HG02852 (cell line): Measurements from ENCODE around the gene TRAPPC10.

Experiments used
- ATAC-seq: cut with Tn5 transposase; IDR thresholded peaks from one replicate; pipeline ENCODE4 v1.9.1; 2021; ENCODE audit warnings: mild to moderate bottlenecking, moderate library complexity; ENCODE audit not compliant: unreplicated experiment

The TRAPPC10 gene

DNA sequence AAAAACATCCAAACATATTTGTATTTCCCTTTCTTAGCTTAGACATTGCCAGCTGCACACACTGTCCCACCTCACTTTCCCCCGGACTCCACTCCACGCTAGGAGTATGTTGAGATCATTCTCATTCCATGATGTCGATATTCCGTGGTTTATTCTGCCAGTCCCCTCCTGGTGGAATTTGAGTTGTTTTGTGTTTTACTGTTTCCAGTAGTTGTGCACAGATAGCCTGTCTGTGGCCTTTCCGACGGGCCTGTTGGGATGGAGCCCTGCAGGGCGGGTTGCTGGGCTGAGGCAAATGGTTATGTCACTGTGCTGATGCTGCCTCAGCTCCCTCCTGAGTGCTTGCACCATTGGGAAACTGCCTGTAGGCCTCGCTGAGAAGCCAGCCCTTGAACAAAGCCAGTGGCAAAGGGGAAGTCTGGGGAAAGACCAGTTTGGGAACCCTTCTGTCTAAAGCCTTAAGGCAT lies 12.8 kb downstream of the TRAPPC10 start:
- ATAC-seq, result no peak

DNA sequence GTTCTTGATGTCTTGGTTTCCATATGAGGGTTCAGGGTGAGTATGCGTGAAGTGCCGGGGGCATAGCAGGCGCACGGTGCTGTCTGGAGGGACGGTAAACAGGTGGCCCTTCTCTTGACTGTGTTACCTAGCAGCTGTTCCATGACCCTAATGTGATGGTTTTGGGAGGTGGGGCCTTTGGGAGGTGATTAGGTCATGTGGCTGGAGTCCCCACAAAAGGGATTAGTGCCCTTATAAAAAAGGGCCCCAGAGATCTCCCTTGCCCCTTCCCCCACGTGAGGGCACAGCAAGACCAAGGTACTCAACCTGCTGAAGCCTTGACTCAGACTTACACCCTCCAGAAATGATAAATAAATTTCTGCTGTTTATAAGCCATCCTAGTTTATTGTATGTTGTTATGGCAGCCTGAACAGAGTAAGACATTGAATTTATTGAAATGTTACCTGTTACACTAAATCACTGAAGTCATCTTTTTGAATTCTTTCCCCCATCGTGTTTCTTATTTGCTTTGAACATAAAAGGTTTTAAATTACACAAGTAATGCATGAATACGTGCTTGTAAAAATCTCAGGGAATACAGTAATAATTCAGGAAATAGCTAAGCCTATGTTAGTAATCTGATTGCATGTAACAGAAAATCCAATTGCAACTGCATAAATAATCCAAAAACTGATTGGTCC lies 15.6 kb downstream of the TRAPPC10 start:
- ATAC-seq, result no peak

DNA sequence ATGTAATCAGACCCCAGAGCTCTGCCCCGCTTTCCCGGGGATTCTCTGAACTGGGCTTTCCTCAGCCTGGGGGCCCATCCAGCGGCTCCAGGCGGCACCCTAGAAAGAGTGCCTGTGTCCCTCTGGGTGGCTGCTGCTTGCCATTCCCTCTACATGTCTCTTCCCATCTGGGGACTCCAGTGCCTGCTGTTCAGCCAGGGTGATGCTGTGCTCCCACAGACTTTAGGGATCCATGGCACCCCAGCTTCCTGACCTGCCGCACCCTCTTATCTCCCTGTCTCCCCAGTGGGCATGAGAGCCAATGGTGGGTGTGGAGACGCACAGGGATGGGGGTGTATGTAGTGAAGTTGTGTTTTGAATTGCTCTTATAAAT lies 16.2 kb downstream of the TRAPPC10 start:
- no peak for ATAC-seq

DNA sequence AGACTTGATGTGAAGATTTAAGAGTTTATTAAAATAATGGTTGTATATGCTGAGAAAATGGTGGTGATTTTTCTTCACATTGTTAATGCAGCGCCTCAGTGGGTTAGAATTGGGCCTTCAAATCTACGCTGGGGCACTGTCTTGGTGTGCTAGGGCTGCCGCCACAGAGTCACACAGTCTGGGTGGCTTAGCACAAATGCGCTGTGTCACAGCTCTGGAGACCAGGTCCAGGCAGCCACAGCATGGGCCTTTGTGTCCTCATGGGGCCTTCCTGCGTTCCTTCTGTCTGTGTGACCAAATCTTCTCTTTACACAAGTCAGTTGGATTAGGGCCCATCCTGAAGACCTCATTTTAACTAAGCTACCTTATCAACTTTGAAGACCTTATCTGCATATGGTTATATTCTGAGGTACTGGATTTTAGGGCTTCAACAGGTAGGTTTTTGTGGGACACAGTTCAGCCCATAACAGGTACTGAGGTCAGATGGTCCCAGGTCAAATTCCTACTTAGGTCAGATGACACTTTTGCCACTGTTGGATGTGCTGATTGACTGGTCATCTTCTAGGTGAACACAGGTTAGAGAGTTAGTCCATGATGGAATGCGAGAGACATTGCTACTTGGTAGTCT lies 17.5 kb downstream of the TRAPPC10 start:
- ATAC-seq, result no peak

DNA sequence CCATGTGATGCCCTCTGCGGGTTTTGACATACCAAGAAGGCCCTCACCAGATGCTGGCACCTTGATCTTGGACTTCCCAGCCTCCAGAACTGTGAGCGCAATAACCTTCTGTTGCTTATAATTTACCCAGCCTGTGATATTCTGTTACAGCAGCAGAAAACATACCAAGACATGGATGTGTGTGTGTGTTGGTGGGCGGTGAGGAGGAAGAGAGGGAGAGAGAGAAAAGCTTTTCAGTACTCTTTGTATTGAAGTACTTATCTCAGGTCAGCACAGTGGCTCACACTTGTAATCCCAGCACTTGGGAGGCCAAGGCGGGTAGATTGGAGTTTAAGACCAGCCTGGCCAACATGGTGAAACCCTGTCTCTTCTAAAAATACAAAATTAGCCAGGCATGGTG lies 23.1 kb downstream of the TRAPPC10 start:
- ATAC-seq, result no peak

DNA sequence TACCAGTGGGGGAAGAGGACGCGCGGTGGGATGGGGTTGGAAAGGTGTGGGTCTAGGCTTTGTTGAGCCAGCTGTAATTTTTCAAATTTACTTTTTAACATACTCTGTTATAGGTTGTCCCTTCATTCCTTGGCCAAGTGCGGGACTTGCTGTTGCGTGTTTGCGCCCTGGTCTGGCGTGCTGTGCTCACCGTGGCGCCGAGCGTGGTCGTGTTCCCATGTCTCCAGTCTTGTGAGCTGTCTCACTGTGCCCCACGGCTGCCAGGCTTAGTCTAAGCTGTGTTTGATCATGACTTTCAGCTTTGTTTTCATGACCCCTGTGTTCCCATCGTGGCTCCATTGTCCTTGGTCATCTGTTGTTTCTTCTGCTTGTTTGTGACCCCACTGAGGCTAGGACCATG lies 26.0 kb downstream of the TRAPPC10 start:
- ATAC-seq, result no peak

DNA sequence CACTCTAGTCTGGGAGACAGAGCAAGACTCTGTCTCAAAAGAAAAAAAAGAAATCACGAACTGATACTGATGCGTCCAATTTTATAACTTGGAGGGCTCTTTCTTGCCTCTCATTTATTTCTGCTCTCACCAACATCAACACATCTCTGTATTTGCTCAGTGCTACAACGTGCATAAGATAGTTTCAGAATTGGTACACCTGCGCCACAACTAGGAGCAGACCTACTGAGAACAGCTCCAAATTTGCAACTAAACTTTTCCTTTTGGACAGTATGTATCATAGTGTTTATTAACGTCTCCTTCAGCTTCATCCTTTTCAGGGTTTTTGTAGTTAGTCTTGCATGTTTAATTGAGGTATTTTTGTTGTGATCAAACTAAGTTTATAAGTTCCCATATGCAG lies 27.7 kb downstream of the TRAPPC10 start:
- ATAC-seq, result no peak

DNA sequence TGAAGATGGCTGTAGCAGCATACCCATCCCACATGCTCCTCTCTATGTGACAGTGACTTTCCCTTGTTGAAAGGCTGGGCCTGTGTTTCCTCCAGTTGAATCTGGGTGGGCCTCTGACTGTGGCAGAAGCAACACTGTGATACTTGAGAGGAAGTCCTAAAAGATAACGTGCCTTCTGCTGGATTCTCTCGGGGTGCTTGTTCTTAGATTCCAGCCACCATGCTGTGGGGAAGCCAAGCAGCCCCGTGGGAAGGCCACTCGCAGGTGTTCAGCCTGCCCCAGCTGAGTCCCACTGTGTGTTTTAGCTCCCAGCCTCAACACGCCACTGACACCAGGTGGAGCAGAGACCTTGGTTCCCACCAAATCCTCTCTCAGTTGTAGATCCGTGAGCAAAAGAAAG lies 31.5 kb downstream of the TRAPPC10 start:
- no peak for ATAC-seq

DNA sequence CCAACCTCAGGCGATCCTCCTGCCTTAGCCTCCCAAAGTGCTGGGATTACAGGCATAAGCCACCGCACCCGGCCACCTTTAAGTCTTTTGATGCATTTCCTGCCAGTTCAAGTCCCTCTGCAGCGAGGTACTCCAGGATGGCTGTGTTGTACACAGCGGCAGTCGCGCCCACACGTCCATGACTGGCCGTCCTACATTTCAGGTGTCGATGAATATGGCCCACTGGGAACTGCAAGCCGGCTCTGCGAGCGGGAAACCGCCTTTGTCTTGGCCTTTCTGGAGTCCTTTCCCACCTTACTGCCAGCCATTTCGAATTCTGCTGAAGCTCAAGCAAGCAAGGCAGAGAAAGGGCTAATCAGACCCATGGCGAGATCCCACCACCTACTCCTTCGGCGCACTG lies 34.6 kb downstream of the TRAPPC10 start:
- no peak for ATAC-seq

DNA sequence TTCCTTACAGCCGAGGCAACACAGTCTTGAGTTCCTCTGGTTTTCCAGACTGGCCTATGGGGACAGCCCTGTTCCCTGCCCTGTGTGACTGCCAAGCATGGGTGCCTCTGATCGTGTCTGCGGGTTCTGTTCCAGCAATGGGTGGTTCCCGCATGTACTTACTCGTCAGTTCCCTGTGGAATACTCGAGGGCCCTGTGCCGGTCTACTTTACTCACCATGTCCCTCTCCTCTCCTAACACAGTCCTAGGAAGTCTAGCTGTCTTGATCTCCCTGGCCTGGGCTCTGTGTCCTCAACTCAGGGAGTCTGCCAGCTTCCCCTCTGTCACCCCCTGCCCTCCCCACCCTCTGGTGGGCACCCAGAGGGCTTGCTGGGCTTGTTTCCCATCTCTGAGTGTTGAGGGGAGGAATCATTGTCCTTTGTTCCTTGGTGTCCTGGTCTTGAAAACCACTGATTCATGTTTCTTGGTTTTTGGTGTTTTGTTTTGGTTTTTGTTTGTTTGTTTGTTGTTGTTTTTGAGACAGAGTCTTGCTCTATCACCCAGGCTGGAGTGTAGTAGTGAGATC lies 36.0 kb downstream of the TRAPPC10 start:
- ATAC-seq, result no peak

DNA sequence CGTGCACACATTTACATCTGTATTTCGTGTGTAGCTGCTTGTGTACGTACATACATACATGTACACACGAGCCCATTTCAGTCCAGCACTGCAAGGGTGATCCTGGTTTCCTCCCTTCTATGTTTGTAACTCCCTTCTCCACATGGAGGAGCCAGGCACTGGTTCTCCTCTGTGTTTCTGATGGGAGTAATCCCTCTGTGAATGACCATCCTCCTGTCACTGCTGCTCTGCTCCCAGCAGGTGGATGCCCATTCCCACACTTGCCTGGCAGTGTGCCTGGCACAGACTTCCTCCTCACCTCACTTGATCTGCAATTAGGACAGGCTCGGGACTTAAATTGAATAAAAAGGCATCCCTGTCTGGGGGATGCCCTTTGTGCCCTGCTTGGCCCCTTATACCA lies 37.1 kb downstream of the TRAPPC10 start:
- no peak for ATAC-seq

DNA sequence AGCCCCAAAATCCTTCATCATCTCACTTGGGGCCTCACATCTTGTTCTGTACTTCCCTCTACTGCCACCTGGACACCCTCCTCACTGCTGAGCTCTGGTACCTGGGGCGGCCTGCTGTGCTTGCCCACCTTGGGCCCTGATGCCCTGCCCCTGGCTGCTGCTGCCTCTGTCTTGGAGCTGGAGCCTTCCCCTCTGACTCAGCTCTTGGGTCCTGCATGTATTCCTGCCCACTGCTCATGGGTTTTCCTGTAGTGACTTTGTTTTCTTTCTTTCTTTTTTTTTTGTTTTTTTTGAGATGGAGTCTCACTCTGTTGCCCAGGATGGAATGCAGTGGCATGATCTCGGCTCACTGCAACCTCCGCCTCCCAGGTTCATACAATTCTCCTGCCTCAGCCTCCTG lies 37.5 kb downstream of the TRAPPC10 start:
- no peak for ATAC-seq

DNA sequence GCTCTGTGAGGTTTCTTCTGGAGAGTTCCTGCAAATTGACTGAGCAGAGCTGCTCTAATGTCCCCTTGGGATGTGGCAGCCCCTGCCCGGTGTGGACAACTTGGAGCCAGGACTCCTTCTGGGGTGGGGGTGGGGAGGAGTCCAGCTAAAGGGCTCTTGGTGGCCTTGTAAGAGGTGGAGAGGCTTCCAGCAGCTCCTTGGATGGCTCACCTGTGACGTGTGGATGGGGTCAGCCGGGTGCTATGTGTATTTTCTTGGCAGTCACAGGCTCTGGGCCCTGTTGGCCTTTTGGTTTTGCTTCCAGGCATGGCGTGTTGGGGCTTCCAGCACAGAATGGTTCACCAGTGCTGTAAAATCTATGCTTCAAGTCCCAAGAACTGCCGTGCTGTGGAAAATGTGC lies 38.2 kb downstream of the TRAPPC10 start:
- ATAC-seq, result no peak

DNA sequence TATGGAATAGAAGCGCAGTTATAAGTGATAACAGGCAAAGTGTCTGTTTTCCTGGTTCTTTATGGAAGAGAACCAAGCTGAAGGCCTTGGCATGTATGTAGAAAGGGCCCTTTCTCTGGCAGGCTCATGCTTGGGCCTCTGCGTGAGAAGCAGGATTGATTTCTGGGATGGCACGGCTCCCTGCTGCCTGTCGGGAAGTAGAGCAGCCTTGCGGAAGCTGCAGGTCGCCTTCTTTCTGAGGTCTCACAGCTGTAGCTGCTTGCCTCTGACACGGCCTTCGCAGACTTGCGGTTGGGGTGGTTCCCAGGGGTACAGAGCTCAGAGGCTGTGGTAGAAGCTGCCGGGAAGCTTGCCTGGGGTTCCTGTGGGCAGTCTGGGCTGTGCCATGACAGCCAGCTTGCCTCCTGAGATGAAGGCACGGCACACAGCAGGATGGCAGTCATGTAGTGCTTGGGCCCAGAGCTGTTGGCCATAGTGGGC lies 39.4 kb downstream of the TRAPPC10 start:
- no peak for ATAC-seq

DNA sequence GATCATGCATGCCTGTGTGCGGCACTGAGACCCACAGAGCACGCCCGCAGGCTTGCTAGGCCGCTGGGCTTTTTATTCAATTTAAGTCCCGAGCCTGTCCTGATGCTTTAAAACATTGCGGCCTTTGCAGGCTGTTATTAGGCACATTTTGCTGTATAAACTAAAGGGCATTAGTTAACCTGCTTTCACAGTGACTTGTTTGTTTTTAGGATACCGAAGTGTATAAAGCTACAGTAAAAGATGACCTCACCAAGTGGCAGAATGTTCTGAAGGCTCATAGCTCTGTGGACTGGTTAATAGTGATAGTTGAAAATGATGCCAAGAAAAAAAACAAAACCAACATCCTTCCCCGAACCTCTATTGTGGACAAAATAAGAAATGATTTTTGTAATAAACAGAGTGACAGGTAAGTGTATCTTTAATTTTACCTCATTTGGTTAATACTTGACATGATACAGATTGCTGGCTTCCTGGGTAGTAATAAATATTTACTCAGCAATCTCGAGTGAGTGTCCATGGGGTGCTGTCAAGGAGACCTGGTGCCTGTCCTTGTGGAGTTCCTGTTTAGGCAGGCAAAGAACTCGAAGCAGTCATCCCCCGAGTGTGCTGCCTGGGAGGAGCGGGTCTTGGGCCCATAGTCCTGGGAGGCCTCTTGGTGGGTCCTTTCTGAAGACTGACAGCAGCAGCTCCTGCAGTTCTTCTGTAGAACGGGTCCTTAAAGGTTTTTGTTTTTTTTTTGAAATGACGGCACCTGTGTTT lies 40.1 kb downstream of the TRAPPC10 start:
- ATAC-seq, result no peak

DNA sequence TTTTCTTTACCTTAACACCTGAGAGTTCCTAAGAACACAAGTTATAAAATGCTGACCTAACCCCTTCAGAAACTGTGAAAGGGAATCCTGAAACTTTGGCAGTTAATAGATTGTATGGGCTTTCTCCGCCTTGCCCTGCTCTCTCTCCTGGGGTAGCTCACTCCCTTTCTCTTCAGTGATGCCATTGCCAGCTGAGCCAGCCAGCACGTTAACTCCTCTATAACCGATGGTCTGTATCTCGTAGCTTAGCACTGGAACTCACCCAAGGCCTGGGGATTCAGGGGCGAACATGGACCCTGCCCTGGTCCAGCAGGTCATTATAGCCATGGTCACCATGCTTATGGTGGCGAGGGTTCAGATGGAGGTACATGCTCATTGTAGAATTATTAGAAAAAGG lies 40.7 kb downstream of the TRAPPC10 start:
- no peak for ATAC-seq

DNA sequence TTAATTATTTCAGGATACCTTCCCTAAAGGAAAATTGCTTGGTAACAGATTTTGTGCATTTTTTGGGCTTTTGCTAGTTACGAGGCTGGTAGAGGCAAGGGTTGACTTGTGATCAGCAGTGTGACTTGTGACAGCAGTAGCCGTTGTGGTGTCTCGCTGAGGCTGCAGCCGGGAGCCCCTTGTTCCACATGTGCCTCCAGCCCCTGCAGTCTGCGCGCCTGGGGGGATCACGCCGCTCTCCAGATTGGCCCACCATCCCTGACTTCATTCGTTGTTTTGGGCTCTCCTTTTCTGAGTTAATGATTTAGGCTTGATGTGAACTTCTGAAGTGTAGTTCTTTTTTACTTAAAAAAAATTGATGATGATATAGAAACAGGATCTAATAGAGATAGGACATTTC lies 41.5 kb downstream of the TRAPPC10 start:
- ATAC-seq, result no peak

DNA sequence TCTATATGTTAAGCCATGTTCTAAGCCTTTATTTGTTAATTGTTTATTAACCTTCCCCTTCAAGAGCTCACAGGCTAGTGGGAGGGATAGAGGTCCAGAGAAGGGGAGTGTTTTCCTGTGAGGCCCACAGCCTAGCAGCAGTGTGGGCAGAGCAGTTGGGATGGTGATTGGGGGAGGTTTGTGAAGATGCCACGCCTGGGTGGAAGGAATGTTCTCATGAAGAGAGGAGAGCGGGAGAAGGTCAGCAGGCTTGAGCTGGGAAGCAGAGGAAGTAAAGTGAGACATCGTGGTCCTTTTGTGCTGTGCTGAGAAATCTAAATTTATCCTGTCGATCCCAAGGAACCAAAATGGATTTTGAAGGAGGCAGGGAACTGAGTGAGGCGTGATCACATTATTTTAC lies 42.6 kb downstream of the TRAPPC10 start:
- ATAC-seq, result no peak

DNA sequence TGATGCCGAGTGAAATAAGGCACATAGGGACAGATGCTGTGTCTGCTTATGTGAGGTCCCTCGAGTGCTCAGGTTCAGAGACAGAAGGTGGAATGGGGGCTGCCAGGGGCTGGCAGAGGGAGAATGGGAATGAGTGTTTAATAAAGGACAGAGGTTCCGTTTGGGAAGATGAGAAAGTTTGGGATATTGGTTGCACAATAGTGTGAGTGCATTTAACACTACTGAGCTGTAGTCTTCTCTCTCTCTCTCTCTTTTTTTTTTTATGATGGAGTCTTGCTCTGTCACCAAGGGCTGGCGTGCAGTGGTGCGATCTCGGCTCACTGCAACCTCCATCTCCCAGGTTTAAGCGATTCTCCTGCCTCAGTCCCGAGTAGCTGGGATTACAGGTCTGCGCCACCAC lies 44.9 kb downstream of the TRAPPC10 start:
- ATAC-seq, result no peak

DNA sequence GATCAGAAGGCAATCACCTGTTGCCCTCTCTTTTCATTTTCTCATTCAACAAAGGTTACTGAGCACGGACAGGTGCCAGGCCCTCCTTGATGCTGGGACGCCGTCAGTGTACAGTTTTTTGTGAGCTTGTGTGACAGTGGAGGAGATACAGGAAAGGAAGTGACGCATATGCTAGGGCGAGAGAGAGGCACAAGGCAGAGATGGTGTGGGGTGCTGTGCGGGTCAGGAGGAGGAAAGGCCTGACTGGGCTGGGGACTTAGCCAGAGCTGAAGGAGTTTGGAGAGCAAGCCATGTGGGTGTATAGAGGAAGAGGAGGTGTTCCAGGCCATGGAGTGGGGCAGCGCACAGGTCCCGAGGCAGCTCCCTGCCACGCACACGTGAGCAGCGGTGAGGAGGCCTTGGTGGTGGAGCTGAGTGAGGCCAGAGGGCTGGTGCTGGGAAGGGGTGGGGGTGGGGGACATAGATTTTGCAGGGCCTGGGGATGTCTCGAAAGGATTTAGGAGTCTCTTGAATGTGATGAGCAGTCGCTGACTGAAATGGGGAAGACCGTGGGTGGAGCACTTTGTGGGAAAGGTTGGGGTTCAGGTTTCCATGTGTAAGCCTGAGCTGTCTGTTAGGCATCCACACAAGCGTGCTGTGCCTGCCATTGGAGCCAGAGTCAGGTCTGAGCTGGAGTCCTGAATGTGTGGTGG lies 46.0 kb downstream of the TRAPPC10 start:
- no peak for ATAC-seq

DNA sequence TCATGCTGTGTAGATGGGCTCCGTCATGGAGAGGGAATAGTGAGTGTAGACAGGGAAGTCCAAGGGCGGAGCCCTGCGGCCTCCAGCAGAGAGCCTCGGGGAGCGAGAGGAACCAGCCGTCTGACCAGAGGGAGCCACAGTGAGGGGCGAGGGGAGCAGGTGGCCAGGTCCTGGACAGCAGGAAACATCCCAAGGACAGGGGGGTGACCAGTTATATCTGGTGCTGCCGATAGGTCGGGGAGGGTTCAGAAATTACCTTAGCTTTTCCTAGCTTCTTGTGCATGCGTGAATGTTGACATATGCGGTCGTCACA lies 46.5 kb downstream of the TRAPPC10 start:
- ATAC-seq, result no peak
